ENCODE measurements around the gene KRCC1.

KRCC1 gene

GRCh38 chr2:88055371-88056128 lies at the start of gene KRCC1:
Gene KRCC1 (minus strand): TSS chr2:88055783. CDS start chr2:88028563, 27,220 bp downstream.
- DNase-seq = peak; percentile 95

- no peak for DNase-seq
Measured at GRCh38 chr2:88100489-88100858, 44.9 kb upstream of the KRCC1 start.

- no peak for DNase-seq
Measured at GRCh38 chr2:88099798-88100488, 44.4 kb upstream of the KRCC1 start.

GRCh38 chr2:88098558-88098900 lies 42.9 kb upstream of the KRCC1 start:
- no peak for DNase-seq

GRCh38 chr2:88097891-88098557 lies 42.4 kb upstream of the KRCC1 start:
- DNase-seq = no peak

GRCh38 chr2:88097192-88097591 lies 41.6 kb upstream of the KRCC1 start:
- no peak for DNase-seq

- DNase-seq = no peak
Measured at GRCh38 chr2:88096708-88097107, 41.1 kb upstream of the KRCC1 start.

GRCh38 chr2:88095022-88095421 lies 39.4 kb upstream of the KRCC1 start:
- no peak for DNase-seq

- DNase-seq = no peak
Measured at GRCh38 chr2:88092773-88093172, 37.2 kb upstream of the KRCC1 start.

- no peak for DNase-seq
Measured at GRCh38 chr2:88091943-88092342, 36.4 kb upstream of the KRCC1 start.

GRCh38 chr2:88090446-88091283 lies 35.1 kb upstream of the KRCC1 start:
- DNase-seq = no peak

GRCh38 chr2:88088999-88089398 lies 33.4 kb upstream of the KRCC1 start:
- DNase-seq = no peak

GRCh38 chr2:88087763-88088162 lies 32.2 kb upstream of the KRCC1 start:
- no peak for DNase-seq

GRCh38 chr2:88087073-88087472 lies 31.5 kb upstream of the KRCC1 start:
- no peak for DNase-seq

GRCh38 chr2:88086401-88086800 lies 30.8 kb upstream of the KRCC1 start:
- DNase-seq = no peak

GRCh38 chr2:88085602-88086001 lies 30.0 kb upstream of the KRCC1 start:
- DNase-seq = no peak

- DNase-seq = no peak
Measured at GRCh38 chr2:88085099-88085498, 29.5 kb upstream of the KRCC1 start.

GRCh38 chr2:88082781-88083180 lies 27.2 kb upstream of the KRCC1 start:
- no peak for DNase-seq

GRCh38 chr2:88081924-88082608 lies 26.5 kb upstream of the KRCC1 start:
- no peak for DNase-seq

- DNase-seq = no peak
Measured at GRCh38 chr2:88080545-88080944, 25.0 kb upstream of the KRCC1 start.

- DNase-seq = no peak
Measured at GRCh38 chr2:88078643-88079172, 23.1 kb upstream of the KRCC1 start.

GRCh38 chr2:88077080-88077479 lies 21.5 kb upstream of the KRCC1 start:
- no peak for DNase-seq

Measured in CD4-positive, alpha-beta T cell treated with Interleukin-10 for 1 hour (primary cell).